WERI-Rb-1 (cell line): ENCODE measurements around the gene MX2.

Source experiments
- DNase-seq: peaks from one replicate; pipeline ENCODE4 v3.0.0-alpha.2; 2020
- H3K27ac ChIP-seq: fragments of 250-450 bp; sonication (Bioruptor Pico); 2 replicates; pipeline ENCODE4 v1.5.1; 2020; ENCODE audit warnings: mild to moderate bottlenecking, moderate library complexity
- H3K27me3 ChIP-seq: fragments of 250-450 bp; sonication (Bioruptor Pico); 2 replicates; pipeline ENCODE4 v1.5.1; 2021; ENCODE audit warnings: mild to moderate bottlenecking, low read depth, moderate library complexity; ENCODE audit not compliant: insufficient read depth, severe bottlenecking
- H3K36me3 ChIP-seq: fragments of 250-450 bp; sonication (Bioruptor Pico); 2 replicates; pipeline ENCODE4 v1.5.1; 2020; ENCODE audit warnings: mild to moderate bottlenecking, moderate library complexity
- H3K4me3 ChIP-seq: 2 replicates; pipeline ENCODE4 v1.5.1; 2011; ENCODE audit warnings: low read depth, mild to moderate bottlenecking, control low read depth, low read length
- H3K9me3 ChIP-seq: fragments of 250-450 bp; sonication (Bioruptor Pico); 2 replicates; pipeline ENCODE4 v1.5.1; 2021; ENCODE audit warnings: mild to moderate bottlenecking, moderate library complexity; ENCODE audit not compliant: severe bottlenecking
- TF ChIP-seq, protein P1 (sequence below): IDR thresholded peaks from 2 replicates; pipeline ENCODE4 v1.5.1; 2011; ENCODE audit warnings: low read depth, mild to moderate bottlenecking, control low read depth, inconsistent platforms, low read length

The MX2 gene

DNA sequence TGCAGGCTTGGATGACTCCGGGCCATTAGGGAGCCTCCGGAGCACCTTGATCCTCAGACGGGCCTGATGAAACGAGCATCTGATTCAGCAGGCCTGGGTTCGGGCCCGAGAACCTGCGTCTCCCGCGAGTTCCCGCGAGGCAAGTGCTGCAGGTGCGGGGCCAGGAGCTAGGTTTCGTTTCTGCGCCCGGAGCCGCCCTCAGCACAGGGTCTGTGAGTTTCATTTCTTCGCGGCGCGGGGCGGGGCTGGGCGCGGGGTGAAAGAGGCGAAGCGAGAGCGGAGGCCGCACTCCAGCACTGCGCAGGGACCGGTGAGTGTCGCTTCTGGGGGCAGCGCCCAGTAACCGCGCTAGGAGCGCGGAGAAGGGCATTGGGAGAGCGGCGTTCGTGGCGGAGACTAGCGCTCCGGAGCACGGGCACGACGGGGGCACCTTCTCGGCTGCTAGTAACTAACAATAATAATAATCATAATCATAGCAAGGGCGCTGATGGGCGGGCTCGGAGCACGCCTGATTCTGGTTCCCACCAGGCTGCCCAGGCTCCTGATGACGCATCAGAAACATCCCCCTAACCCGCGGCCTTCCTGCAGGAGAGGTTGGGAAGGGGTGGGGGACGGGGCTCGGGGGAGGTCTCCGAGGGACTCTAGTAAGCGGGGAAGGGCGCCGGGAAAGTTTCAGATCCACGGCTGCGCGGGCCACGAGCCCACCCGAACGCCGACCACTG lies 64.3 kb downstream of the MX2 start, which contains the start of gene MX1:
Gene MX1, plus strand, starts transcription at position 286 of the 722 bp plus-strand sequence. CDS start 5,832 bp downstream, outside the sequence.
- Histone ChIP-seq H3K27me3 (no peaks in the 10 kb centered on the region), H3K9me3 (no peaks in the 10 kb centered on the region), H3K36me3 (no peaks in the 10 kb centered on the region), H3K4me3 (no peak within 1 kb of the TSS), H3K27ac (no peak within 1 kb of the TSS)
- DNase-seq: no peak
- TF ChIP-seq, protein P1, sequence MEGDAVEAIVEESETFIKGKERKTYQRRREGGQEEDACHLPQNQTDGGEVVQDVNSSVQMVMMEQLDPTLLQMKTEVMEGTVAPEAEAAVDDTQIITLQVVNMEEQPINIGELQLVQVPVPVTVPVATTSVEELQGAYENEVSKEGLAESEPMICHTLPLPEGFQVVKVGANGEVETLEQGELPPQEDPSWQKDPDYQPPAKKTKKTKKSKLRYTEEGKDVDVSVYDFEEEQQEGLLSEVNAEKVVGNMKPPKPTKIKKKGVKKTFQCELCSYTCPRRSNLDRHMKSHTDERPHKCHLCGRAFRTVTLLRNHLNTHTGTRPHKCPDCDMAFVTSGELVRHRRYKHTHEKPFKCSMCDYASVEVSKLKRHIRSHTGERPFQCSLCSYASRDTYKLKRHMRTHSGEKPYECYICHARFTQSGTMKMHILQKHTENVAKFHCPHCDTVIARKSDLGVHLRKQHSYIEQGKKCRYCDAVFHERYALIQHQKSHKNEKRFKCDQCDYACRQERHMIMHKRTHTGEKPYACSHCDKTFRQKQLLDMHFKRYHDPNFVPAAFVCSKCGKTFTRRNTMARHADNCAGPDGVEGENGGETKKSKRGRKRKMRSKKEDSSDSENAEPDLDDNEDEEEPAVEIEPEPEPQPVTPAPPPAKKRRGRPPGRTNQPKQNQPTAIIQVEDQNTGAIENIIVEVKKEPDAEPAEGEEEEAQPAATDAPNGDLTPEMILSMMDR: no peak

GRCh38 chr21:41426676-41427404 lies 65.0 kb downstream of the MX2 start:
- H3K4me3 ChIP-seq: no peak overlapping the region
- no peaks in the 10 kb centered on the region for H3K9me3 ChIP-seq
- no peaks in the 10 kb centered on the region for H3K27me3 ChIP-seq
- DNase-seq: no peak
- H3K36me3 ChIP-seq: no peaks in the 10 kb centered on the region
- TF ChIP-seq, protein P1: no peak
- H3K27ac ChIP-seq: no peak overlapping the region

GRCh38 chr21:41427556-41427955 lies 65.7 kb downstream of the MX2 start:
- DNase-seq: no peak
- H3K36me3 ChIP-seq: no peaks in the 10 kb centered on the region
- no peak overlapping the region for H3K27ac ChIP-seq
- no peaks in the 10 kb centered on the region for H3K27me3 ChIP-seq
- no peaks in the 10 kb centered on the region for H3K9me3 ChIP-seq
- TF ChIP-seq, protein P1: no peak
- H3K4me3 ChIP-seq: no peak overlapping the region

DNA sequence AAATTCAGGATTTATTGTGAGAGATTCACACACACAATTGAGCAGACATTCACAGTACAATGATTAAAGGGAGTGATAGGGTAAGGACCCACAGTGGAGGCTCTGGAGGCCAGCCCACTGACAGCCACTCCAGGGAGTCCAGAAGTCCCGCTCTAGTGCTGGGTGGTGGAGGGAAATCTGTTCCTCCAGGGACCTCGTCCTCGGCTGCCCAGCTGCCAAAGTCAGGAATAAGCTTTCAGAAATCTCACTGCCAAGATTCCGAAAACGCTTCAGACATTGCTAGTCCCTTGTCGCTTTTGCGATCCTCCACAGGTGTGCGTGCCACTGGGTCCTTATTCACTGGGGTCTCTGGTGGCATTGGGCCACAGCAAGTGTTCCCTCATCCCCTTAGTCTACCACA lies 66.5 kb downstream of the MX2 start:
- Histone ChIP-seq H3K9me3 (no peaks in the 10 kb centered on the region), H3K27ac (no peak overlapping the region), H3K27me3 (no peaks in the 10 kb centered on the region), H3K4me3 (no peak overlapping the region), H3K36me3 (no peaks in the 10 kb centered on the region)
- TF ChIP-seq, protein P1: no peak
- no peak for DNase-seq

DNA sequence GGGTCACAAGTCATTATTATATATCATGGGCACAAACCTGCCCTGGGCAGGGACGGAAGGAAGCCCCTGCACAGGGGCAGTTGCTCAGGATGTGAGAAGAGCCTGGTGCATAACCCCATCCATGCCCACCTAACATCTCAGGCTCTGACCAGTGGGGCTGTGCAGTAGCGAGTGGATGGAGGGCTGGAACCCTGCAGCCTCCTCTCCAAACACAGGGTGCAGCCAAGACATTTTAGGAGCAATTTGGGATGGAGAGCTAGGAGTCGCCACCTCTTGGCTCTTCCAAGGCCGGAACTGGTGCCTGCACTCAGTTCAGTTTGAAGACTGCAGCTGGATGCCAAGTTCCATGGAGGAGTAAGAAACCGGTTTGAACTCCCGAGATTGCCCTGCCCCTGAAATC lies 67.0 kb downstream of the MX2 start:
- H3K27ac ChIP-seq: no peak overlapping the region
- no peaks in the 10 kb centered on the region for H3K27me3 ChIP-seq
- H3K9me3 ChIP-seq: no peaks in the 10 kb centered on the region
- no peaks in the 10 kb centered on the region for H3K36me3 ChIP-seq
- H3K4me3 ChIP-seq: no peak overlapping the region
- TF ChIP-seq, protein P1: no peak
- DNase-seq: no peak
